ENCODE results near the gene BAZ1A.
"Not testable (repeated sequence)": the region's sequence is repeated elsewhere in the genome, so short reads cannot be mapped to it uniquely, and the experiment has no call there.

Gene BAZ1A

GRCh38 chr14:34857689-34858449 is 17.3 kb downstream of the BAZ1A start:
- FAIRE-seq: no peak

GRCh38 chr14:34853041-34853440 is 22.1 kb downstream of the BAZ1A start:
- no peak for FAIRE-seq

DNA sequence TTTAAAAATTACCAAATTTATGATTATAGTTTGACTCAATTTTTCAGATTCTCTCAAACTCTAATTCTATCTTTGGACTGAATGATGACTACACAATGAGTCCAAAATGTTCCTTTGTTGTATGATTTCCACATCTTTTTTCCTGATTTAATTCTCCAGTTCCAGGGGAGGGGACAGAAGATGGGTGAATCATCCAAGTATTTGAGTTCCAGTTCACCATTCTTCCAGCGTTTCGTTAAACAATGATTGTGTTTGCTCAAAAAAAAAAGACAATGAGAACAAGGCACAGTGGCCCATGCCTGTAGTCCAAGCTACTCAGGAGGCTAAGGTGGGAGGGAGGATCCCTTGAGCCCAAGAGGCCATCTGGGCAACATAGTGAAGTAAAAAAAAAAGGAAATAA is 23.8 kb downstream of the BAZ1A start:
- FAIRE-seq: no peak

GRCh38 chr14:34845869-34846268 is 29.3 kb downstream of the BAZ1A start:
- no peak for FAIRE-seq

DNA sequence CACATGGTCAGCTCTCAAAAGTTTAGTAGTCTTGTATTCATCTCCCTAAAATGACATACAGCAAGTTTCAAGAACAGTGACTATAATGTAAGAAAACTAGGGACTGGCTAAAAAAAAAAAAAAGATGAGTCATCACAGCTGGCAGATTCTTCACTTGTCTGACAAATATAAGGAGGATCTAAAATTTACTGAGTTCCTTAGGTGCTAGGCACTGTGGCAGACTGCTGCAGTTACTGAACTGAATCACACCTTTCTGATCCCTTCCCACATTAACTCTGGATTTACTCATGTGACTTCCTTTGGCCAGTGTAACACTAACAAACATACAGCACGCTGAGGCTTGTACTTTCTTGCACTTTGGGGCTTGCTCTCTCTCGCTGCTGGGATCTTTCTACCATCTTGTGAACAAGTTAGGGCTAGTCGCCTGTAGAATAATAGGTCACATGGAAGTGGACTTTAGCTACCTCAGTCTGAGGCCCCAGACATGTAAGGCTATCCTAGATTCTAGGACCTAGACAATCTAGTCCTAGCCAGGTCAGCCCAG is 32.1 kb downstream of the BAZ1A start:
- FAIRE-seq: no peak

DNA sequence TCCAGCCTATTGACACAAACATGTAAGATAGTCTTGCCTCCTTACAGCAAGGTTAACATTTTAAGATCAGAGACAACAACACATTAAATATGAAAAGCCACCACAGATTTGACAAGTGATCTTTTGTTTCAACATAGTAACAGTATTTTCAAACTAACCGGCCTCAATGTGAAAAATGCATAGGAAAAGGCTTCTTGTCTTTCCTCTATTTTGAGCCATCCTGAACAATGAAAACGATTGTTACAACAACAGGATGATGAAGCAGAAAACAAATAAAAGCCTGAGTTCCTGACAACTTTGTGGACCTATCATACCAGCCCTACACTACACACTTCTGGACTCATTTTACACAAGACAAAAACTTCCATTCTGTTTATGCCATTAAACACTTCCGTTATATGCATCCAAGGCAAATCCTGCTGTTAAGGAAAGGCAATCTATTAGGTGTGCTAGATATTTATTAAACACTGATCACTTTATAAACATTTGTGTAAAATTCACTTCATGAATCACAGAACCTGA is 37.3 kb downstream of the BAZ1A start:
- FAIRE-seq: no peak

DNA sequence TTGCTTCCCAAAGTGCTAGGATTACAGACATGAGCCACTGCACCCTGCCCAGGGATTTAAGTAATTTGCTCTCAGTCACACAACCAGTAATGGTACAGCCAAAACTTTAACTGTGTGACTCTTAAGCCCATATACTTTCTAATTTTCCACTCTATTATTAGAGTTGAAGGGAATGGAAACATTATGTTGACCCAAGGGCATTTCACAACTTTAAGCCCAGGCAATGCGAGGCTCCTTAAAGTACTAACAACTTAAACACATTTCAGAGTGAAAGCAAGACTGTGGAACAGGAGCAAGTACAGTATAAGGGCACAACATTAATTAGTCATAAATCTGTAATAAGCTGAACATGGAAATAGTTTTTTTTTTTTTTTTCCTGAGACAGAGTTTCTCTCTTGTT is 39.8 kb downstream of the BAZ1A start:
- no peak for FAIRE-seq

DNA sequence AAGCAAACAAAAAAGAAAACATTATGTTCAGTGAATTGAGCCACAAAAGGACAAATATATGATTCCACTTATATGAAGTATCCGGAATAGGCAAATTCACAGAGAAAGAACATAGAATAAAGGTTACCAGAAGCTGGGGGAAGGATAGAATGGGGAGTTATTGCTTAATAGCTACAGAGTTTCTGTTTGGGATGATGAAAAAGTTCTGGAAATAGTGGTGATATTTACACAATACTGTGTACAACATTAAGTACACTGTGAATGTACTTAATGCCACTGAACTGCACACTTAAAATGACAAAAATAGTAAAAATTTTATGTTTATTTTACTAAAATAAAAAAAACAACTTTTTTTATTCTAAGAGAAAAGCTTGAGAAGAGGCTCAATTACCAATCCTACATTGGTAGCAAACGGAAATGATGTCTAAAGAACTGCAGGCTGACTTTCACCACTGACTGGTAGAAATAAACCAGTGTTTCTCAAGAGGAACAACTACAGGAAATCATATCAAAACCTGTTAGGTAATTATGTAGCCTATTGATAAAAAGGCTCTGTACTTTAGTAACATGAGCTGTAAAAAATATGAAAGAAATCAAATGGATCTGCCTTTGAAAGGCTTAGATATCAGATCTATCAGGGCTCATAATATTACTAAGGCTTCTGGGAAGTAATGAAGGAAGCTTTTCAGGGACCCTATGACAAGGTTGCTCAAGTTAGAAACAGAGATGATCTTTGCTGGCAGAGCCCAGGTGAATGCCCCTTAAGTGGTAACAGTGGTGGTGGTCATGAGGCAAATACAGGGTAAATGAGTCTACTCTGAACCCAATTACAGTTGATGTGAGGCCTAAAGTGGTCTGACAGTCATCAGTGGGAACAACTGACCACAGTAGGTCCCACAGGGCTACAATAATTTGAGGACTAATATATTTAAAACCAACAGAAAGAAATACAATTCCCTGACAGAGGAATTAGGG is 41.3 kb downstream of the BAZ1A start:
- FAIRE-seq: peak; percentile 5

GRCh38 chr14:34826661-34827060 is 48.5 kb downstream of the BAZ1A start:
- no peak for FAIRE-seq

GRCh38 chr14:34824826-34825225 is 50.3 kb downstream of the BAZ1A start:
- FAIRE-seq: no peak

- FAIRE-seq: no peak
Measured at GRCh38 chr14:34824256-34824655, 50.9 kb downstream of the BAZ1A start.

DNA sequence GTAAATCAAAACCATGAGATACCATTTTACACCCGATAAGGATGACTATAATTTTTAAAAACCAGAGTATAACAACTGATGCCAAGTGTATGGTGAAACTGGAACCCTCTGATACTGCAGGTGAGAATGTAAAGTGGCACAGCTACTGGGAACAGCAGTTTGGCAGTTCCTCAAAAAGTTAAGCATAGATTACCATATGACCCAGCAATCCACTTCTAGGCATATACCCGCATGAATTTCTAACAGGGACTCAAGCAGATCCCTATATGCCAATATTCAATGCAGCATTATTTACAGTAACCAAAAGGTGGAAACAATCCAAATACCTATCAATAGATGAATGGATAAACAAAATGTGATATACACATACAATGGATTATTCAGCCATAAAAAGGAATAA is 57.4 kb downstream of the BAZ1A start:
- no peak for FAIRE-seq

GRCh38 chr14:34810028-34810427 is 65.1 kb downstream of the BAZ1A start:
- no peak for FAIRE-seq

DNA sequence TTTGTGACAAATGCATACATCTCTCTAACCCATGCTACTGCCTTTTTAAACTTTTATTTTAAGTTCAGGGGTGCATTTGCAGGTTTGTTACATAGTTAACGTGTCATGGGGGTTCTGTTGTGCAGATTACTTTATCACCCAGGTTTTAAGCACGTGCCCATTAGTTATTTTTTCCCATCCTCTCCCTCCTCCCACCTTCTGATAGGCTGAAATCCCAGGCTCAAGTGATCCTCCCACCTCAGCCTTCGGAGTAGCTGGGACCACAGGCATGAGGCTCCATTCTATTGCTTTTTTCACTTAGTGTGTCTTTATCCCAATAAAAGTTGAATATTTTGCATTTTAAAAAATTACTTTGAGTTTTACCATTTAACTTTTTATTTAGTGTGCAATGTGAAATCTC is 68.9 kb downstream of the BAZ1A start:
- FAIRE-seq: no peak

DNA sequence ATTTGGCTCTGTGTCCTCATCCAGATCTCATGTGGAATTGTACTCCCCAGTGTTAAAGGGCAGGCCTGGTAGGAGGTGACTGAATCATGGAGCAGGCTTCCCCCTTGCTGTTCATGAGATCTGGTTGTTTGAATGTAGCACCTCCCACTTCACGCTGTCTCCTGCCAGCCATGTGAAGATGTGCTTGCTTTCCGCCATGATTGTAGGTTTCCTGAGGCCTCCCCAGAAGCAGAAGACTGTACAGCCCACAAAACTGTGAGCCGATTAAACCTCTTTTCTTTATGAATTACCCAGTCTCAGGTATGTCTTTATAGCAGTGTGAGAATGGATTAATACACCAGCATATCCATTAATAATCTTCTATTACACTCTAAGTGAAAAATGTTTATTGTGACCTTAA is 70.2 kb downstream of the BAZ1A start:
- no peak for FAIRE-seq

- FAIRE-seq: not testable (repeated sequence)
Measured at GRCh38 chr14:34798861-34799260, 76.3 kb downstream of the BAZ1A start.

GRCh38 chr14:34797747-34798583 is 77.2 kb downstream of the BAZ1A start:
- no peak for FAIRE-seq

DNA sequence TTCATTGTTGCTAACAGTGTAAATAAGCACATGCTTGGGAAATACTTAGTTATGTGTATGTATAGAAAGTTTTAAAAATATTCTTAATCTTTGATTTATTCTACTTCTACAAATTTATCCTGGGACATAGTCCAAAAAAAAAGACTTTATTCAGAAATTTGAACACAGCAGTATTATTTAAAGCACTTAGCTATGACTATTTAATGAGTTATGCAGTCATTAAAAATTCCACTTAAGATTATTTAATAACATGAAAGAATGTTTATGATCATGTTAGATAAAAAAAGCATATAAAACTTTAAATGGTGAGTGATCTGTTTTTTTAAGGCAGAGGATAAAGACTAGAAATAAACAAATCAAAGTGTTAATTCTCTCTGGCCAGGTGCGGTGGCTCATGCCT is 78.3 kb downstream of the BAZ1A start:
- no peak for FAIRE-seq

- no peak for FAIRE-seq
Measured at GRCh38 chr14:34794941-34795340, 80.2 kb downstream of the BAZ1A start.

DNA sequence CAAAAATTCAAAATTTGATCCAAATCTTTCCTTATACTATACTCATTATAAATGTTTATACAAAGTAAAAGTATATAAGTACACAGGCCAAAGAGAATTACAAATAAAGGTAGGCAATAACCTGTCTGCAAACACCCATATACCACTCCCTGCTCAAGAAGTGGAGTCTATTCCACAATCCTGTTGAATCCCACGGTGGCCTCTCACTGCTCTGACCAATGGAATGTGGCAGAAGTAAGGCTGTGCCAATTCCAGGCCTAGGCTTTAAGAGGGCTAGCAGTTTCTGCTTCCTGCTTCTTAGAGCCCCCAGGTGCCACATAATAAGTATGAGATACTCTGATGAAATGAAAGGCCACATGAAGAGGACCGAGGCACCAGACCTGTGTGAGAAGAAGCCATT is 80.9 kb downstream of the BAZ1A start:
- FAIRE-seq: no peak

GRCh38 chr14:34792598-34792997 is 82.6 kb downstream of the BAZ1A start:
- FAIRE-seq: no peak

DNA sequence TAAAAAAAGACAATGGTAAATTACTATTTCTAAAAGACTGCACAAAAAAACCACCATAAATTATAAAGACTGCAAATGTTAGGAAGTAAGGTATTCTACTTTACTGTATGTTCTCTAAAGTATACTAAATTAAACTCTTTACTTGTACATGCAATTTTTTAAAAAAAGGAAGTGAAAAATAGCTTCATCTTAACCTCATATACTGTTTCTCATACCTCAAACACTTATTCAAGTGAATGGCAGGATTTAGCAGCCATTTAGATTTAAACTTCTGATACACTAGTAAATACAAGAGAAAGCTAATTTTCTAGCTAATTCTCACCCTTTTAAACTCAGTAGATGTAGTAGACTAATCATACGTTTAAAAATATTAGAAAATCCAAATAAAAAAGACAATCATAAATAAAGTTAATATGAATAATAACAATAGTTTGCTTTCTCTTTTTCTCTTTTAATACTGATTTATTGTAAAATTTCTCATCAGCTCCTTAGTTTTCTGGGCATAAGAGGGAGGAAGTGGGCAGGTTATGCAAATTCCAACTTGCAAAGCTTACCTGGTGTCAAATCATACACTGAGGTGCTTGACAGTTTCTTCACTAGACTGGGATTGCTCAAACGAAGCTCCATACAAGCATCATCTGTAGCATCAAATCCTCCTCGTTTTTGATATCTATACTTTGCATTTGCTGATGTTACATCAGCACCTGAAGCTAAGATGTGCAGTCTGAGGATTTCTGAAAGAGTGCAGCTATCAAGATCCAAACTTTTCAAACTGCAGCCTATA is 89.7 kb downstream of the BAZ1A start:
- no peak for FAIRE-seq
